Keratinocyte (primary cell): ENCODE data around the gene ZFYVE1.
"Not testable (repeated sequence)": the region's sequence is repeated elsewhere in the genome, so short reads cannot be mapped to it uniquely, and the experiment has no call there.

Experiments used
- CTCF ChIP-seq, 3 experiments: IDR thresholded peaks in 1 of 3; conservative IDR thresholded peaks in 1 of 3; optimal IDR thresholded peaks in 1 of 3; 2 replicates in 2 of 3; 3 replicates in 1 of 3; pipeline versions ENCODE3 to v1.5.1; 2011; ENCODE audit warnings: low read length in 3 of 3, mild to moderate bottlenecking in 3 of 3, moderate library complexity in 2 of 3, control low read depth in 1 of 3, inconsistent platforms in 1 of 3; ENCODE audit not compliant: insufficient read depth in 2 of 3; ENCODE audit errors: extremely low read depth in 1 of 3
- EZH2 ChIP-seq: IDR thresholded peaks from one replicate; pipeline ENCODE4 v1.6.1; 2012; ENCODE audit warnings: inconsistent platforms, mild to moderate bottlenecking, low read length, moderate library complexity

GRCh38 chr14:73011189-73011588, 15.7 kb downstream of the ZFYVE1 start:
- not testable (repeated sequence) for TF ChIP-seq CTCF (optimal IDR thresholded peaks at IDR 0.05 in 1 of 3, IDR thresholded peaks at IDR 0.05 in 1 of 3, conservative IDR thresholded peaks at IDR 0.05 in 1 of 3; ENCODE audit: extremely low read depth in 1 of 3, insufficient read depth in 2 of 3, low read length in 3 of 3); EZH2
